ENCODE data around the gene PPFIA3.

The PPFIA3 gene

DNA sequence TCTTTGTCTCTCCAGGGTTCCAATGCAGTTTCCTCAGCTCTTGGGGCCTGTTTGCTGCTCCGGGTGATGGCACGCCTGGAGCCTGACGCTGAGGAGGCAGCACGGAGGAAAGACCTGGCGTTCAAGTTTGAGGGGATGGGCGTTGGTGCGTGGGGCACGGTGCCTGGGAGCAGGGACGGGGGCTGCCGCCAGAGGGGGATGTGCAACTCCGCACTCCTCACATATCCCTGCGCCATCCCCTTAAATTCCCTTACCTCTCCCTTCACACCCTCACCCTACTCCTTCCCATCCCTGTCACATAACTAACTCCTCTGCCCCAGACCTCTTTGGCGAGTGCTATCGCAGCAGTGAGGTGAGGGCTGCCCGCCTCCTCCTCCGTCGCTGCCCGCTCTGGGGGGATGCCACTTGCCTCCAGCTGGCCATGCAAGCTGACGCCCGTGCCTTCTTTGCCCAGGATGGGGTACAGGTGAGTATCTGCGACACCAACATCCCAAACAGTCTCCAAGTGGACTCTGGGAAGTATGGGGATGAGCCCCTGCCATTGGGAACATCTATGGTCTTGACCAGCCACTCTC lies 69.4 kb downstream of the PPFIA3 start:
- DNase-seq = no peak

DNA sequence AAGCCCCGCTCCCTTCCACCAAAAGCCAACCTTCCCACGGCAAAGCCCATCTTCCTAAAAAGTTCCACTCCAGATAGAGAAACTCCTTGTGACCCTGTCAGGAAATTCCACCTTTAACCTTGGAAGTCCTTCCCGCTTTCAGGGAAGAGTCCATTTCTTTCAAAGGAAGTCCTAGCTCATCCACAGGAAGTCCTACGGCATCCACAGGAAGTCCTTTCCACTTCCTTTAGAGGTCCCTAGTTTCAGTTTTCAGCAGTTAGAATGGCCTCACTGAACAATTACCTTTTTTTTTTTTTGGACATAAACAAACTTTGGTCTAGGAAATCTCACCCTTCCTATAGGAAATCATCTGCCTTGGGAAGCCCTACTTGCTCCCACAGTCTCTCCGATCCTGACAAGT lies 69.9 kb downstream of the PPFIA3 start:
- DNase-seq = no peak

DNA sequence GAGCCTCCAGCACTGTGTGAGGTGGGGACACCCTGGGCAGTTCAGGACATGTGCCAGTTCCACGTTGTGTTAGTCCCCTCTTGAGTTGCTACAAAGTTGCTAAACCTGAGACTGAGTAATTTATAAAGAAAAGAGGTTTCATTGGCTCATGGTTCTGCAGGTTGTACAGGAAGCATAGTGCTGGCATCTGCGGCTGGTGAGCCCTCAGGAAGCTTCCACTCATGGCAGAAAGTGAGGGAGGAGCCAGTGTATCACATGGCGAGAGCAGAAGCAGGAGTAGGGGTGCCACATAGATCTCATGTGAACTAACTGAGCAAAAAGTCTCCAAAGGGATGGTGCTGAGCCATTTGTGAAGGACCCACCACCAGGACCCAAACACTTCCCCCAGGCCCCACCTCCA lies 71.4 kb downstream of the PPFIA3 start:
- no peak for DNase-seq

DNA sequence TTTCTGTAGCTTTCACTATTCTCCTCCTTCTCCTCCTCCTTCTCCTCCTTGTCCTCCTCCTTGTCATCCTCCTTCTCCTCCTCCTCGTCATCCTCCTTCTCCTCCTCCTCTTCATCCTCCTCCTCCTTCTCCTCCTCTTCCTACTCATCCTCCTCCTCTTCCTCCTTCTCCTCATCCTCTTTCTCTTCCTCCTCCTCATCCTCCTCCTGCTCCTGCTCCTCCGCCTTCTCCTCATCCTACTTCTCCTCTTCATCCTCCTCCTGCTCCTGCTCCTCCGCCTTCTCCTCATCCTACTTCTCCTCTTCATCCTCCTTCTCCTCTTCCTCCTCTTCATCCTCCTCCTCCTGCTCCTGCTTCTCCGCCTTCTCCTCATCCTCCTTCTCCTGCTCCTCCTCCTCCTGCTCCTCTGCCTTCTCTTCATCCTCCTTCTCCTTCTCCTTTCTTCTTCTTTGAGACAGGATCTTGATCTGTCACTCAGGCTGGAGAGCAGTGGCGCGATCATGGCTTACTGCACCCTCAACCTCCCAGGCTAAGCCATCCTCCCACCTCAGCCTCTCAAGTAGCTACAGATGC lies 74.6 kb downstream of the PPFIA3 start:
- no peak for DNase-seq

DNA sequence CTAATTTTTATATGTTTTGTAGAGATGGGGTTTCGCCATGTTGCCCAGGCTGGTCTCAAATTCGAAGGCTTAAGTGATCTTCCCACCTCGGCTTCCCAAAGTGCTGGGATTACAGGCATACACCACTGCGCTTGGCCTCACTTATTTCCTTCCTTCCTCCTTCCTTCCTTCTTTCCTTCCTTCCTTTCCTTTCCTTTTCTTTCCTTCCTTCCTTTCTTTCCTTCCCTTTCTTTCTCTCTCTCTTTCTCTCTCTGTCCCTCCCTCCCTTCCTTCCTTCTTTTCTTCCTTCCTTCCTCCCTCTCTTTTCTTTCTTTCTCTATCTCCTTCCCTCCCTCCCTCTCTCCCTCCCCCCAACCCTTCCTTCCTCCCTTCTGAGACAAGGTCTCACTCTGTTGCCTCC lies 75.1 kb downstream of the PPFIA3 start:
- no peak for DNase-seq

DNA sequence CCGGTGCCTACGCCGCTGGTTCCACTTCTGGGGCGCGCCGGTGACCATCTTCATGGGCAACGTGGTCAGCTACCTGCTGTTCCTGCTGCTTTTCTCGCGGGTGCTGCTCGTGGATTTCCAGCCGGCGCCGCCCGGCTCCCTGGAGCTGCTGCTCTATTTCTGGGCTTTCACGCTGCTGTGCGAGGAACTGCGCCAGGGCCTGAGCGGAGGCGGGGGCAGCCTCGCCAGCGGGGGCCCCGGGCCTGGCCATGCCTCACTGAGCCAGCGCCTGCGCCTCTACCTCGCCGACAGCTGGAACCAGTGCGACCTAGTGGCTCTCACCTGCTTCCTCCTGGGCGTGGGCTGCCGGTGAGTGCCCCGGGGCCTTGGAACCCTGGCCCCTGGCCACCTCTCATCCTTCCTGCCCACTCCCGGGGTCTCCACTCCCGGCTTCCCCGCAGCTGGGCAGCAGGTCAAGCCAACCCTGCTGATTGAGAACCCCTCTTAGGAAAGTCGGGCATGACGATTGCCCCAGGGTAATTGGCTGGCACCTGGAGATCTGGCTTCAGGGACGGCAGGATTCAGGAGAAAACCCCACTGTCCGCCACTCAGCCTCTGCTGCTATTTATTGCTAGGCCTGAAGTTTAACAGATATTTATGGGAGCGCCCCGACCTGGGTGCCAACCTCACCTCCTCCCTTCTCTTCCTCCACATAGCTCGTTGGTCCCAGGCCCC lies 77.3 kb downstream of the PPFIA3 start:
- DNase-seq = peak; percentile 78

DNA sequence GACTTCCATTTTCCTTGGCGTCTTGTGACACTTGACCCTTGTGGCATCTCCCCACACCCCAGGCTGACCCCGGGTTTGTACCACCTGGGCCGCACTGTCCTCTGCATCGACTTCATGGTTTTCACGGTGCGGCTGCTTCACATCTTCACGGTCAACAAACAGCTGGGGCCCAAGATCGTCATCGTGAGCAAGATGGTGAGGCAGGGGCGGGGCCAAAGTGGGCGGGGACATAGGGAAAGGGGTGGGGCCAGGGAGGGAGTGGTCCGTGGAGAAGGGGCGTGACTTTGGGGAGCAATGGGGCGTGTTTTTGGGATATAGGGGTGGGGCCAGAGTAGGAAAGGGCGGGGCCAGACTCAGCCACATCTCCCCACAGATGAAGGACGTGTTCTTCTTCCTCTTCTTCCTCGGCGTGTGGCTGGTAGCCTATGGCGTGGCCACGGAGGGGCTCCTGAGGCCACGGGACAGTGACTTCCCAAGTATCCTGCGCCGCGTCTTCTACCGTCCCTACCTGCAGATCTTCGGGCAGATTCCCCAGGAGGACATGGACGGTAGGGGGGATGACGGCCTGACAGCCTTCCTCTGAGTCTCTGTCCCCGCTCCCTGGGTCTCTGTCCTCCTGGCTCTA lies 81.0 kb downstream of the PPFIA3 start:
- DNase-seq = peak; percentile 64
